H9 (cell line): Measurements from ENCODE around the gene PDCD1. TPM values are rescaled to one million over a fixed set of nuclear protein-coding genes. Genes with fewer than 3 reads are reported as not detected.

Experiments used
- DNase-seq: peaks from one replicate; pipeline ENCODE4 v3.0.0-alpha.2; 2017
- H2AFZ ChIP-seq: one replicate; pipeline ENCODE4 v1.6.1; 2013; ENCODE audit warnings: mild to moderate bottlenecking, low read length, control low read depth, moderate library complexity
- H2AK5ac ChIP-seq: 2 replicates; pipeline ENCODE4 v1.6.1; 2013; ENCODE audit warnings: low read length, control low read depth, mixed read lengths; ENCODE audit not compliant: insufficient read length
- H2BK120ac ChIP-seq: one replicate; pipeline ENCODE4 v1.6.1; 2013; ENCODE audit warnings: low read depth, mild to moderate bottlenecking, low read length, control low read depth, inconsistent platforms; ENCODE audit not compliant: poor library complexity, severe bottlenecking
- H2BK12ac ChIP-seq: 2 replicates; pipeline ENCODE4 v1.6.1; 2013; ENCODE audit warnings: low read length, control low read depth, mixed read lengths, low read depth; ENCODE audit not compliant: insufficient read length
- H2BK15ac ChIP-seq: 2 replicates; pipeline ENCODE4 v1.6.1; 2013; ENCODE audit warnings: low read depth, low read length, control low read depth
- H2BK20ac ChIP-seq: one replicate; pipeline ENCODE4 v1.6.1; 2013; ENCODE audit warnings: low read depth, mild to moderate bottlenecking, low read length, control low read depth, inconsistent platforms; ENCODE audit not compliant: poor library complexity, severe bottlenecking
- H2BK5ac ChIP-seq: 2 replicates; pipeline ENCODE4 v1.6.1; 2013; ENCODE audit warnings: low read length, control low read depth, mixed read lengths; ENCODE audit not compliant: insufficient read length
- H3K14ac ChIP-seq: 2 replicates; pipeline ENCODE4 v1.6.1; 2013; ENCODE audit warnings: low read length, control low read depth; ENCODE audit not compliant: insufficient read depth
- H3K18ac ChIP-seq: 2 replicates; pipeline ENCODE4 v1.6.1; 2013; ENCODE audit warnings: low read depth, mild to moderate bottlenecking, mixed read lengths, low read length, control low read depth; ENCODE audit not compliant: insufficient read length
- H3K23ac ChIP-seq: 2 replicates; pipeline ENCODE4 v1.6.1; 2013; ENCODE audit warnings: low read length, control low read depth, mixed read lengths, low read depth; ENCODE audit not compliant: insufficient read length
- H3K23me2 ChIP-seq: 2 replicates; pipeline ENCODE4 v1.6.1; 2013; ENCODE audit warnings: low read depth, mild to moderate bottlenecking, mixed read lengths, low read length, control low read depth; ENCODE audit not compliant: insufficient read length, poor library complexity, severe bottlenecking
- H3K27ac ChIP-seq: 2 replicates; pipeline ENCODE4 v1.5.1; 2013; ENCODE audit warnings: low read length, control low read depth, mixed read lengths, low read depth; ENCODE audit not compliant: insufficient read length
- H3K27me3 ChIP-seq: 2 replicates; pipeline ENCODE4 v1.6.1; 2013; ENCODE audit warnings: low read length, control low read depth, inconsistent platforms; ENCODE audit not compliant: insufficient read depth
- H3K4ac ChIP-seq: 2 replicates; pipeline ENCODE4 v1.6.1; 2013; ENCODE audit warnings: low read depth, mild to moderate bottlenecking, control low read depth, inconsistent platforms, low read length, moderate library complexity
- H3K4me1 ChIP-seq: 2 replicates; pipeline ENCODE4 v1.6.1; 2013; ENCODE audit warnings: low read length, control low read depth, inconsistent platforms; ENCODE audit not compliant: insufficient read depth
- H3K4me2 ChIP-seq: 2 replicates; pipeline ENCODE4 v1.6.1; 2013; ENCODE audit warnings: low read length, control low read depth, mixed read lengths; ENCODE audit not compliant: insufficient read length, insufficient read depth
- H3K56ac ChIP-seq: 2 replicates; pipeline ENCODE4 v1.6.1; 2013; ENCODE audit warnings: low read depth, mild to moderate bottlenecking, mixed read lengths, low read length, control low read depth; ENCODE audit not compliant: insufficient read length
- H3K79me1 ChIP-seq: 2 replicates; pipeline ENCODE4 v1.6.1; 2013; ENCODE audit warnings: low read depth, mild to moderate bottlenecking, moderate library complexity, low read length, control low read depth, inconsistent platforms; ENCODE audit not compliant: insufficient read depth, poor library complexity, severe bottlenecking
- H3K79me2 ChIP-seq: 2 replicates; pipeline ENCODE4 v1.6.1; 2013; ENCODE audit warnings: low read length, control low read depth, inconsistent platforms; ENCODE audit not compliant: insufficient read depth
- H3K9ac ChIP-seq: 2 replicates; pipeline ENCODE4 v1.6.1; 2013; ENCODE audit warnings: low read length, control low read depth, mixed read lengths; ENCODE audit not compliant: insufficient read length; ENCODE audit errors: extremely low read depth
- H3K9me3 ChIP-seq: one replicate; pipeline ENCODE4 v1.6.1; 2013; ENCODE audit warnings: low read depth, low read length, inconsistent platforms; ENCODE audit not compliant: control insufficient read depth
- H3T11ph ChIP-seq: one replicate; pipeline ENCODE4 v1.6.1; 2013; ENCODE audit warnings: mild to moderate bottlenecking, low read length, control low read depth, inconsistent platforms
- H4K20me1 ChIP-seq: one replicate; pipeline ENCODE4 v1.6.1; 2013; ENCODE audit not compliant: control insufficient read depth, insufficient read length, insufficient read depth
- H4K5ac ChIP-seq: 2 replicates; pipeline ENCODE4 v1.6.1; 2013; ENCODE audit warnings: low read depth, mild to moderate bottlenecking, mixed read lengths, low read length, control low read depth; ENCODE audit not compliant: insufficient read length
- H4K8ac ChIP-seq: replicated peaks from 2 replicates; pipeline ENCODE4 v1.6.1; 2013; ENCODE audit warnings: low read length, control low read depth, mixed read lengths, low read depth; ENCODE audit not compliant: insufficient read length
- H4K91ac ChIP-seq: 2 replicates; pipeline ENCODE4 v1.6.1; 2013; ENCODE audit warnings: low read depth, mild to moderate bottlenecking, moderate library complexity, mixed read lengths, low read length, control low read depth; ENCODE audit not compliant: insufficient read length
- H3K27ac Mint-ChIP-seq, 3 experiments: 2 replicates in 2 of 3; 3 replicates in 1 of 3; pipeline ENCODE4 v1.8.0; 2020 to 2021; ENCODE audit warnings: mixed read lengths in 3 of 3, mild to moderate bottlenecking in 1 of 3, moderate library complexity in 1 of 3
- H3K27me3 Mint-ChIP-seq: 2 replicates; pipeline ENCODE4 v1.8.0; 2021; ENCODE audit warnings: low read depth, mild to moderate bottlenecking, moderate library complexity, mixed read lengths
- H3K36me3 Mint-ChIP-seq, 3 experiments: 2 replicates in 2 of 3; 3 replicates in 1 of 3; pipeline ENCODE4 v1.8.0; 2020 to 2021; ENCODE audit warnings: low read depth in 3 of 3, mixed read lengths in 3 of 3; ENCODE audit not compliant: insufficient read depth in 1 of 3
- H3K4me1 Mint-ChIP-seq, 2 experiments: 2 replicates each; pipeline ENCODE4 v1.8.0; 2020; ENCODE audit warnings: mixed read lengths in 2 of 2
- H3K4me3 Mint-ChIP-seq, 2 experiments: 2 replicates in 1 of 2; 3 replicates in 1 of 2; pipeline ENCODE4 v1.8.0; 2020 to 2021; ENCODE audit warnings: mild to moderate bottlenecking in 2 of 2, mixed read lengths in 2 of 2, moderate library complexity in 1 of 2
- H3K9me3 Mint-ChIP-seq, 2 experiments: 2 replicates in 1 of 2; 3 replicates in 1 of 2; pipeline ENCODE4 v1.8.0; 2020; ENCODE audit warnings: mild to moderate bottlenecking in 2 of 2, mixed read lengths in 2 of 2, moderate library complexity in 1 of 2
- WGBS: extraction: QIAGEN DNeasy Blood & Tissue Kit; methylation state at CpG from one replicate; pipeline ENCODE4 v1.1.7; 2013; ENCODE audit warnings: missing lambda C conversion rate, low lambda C conversion rate, mixed read lengths; ENCODE audit not compliant: insufficient read length; ENCODE audit errors: extremely low coverage; 5-methylcytosine and 5-hydroxymethylcytosine counted together
- total RNA-seq: library from RNA; stranded (reverse); gene quantifications from 2 replicates; pipeline ENCODE4 v1.2.1, GENCODE V29; 2021
- TF ChIP-seq, protein P1 (sequence below): fragments of 200-600 bp; sonication (generic); conservative IDR thresholded peaks from 3 replicates; pipeline ENCODE4 v1.8.0; 2021; ENCODE audit warnings: antibody characterized with exemption, mild to moderate bottlenecking

PDCD1 gene
- total RNA-seq, 1 experiment from 2014 or later: 1.6 TPM

DNA sequence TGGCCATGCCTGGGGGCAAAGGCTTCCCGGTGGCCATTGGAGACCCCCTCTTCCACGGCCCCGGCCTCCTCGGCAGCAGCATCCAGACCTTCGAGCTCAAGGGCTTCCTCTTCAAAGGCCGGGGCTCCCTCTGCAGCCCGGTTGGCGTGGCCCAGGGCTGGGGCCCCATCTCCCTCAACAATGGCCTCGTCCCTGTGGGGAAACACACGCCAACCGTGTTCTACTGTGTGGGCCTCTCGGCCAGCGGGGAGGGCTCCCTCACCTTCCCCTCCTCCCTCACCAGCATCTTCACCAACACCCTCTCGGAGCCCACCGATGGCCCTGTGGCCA, 13.6 kb upstream of the PDCD1 start:
- H3K79me2 ChIP-seq: no peaks in the 10 kb centered on the region
- no peaks in the 10 kb centered on the region for H3K4me1 ChIP-seq
- TF ChIP-seq, protein P1, sequence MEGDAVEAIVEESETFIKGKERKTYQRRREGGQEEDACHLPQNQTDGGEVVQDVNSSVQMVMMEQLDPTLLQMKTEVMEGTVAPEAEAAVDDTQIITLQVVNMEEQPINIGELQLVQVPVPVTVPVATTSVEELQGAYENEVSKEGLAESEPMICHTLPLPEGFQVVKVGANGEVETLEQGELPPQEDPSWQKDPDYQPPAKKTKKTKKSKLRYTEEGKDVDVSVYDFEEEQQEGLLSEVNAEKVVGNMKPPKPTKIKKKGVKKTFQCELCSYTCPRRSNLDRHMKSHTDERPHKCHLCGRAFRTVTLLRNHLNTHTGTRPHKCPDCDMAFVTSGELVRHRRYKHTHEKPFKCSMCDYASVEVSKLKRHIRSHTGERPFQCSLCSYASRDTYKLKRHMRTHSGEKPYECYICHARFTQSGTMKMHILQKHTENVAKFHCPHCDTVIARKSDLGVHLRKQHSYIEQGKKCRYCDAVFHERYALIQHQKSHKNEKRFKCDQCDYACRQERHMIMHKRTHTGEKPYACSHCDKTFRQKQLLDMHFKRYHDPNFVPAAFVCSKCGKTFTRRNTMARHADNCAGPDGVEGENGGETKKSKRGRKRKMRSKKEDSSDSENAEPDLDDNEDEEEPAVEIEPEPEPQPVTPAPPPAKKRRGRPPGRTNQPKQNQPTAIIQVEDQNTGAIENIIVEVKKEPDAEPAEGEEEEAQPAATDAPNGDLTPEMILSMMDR: no peak
- no peaks in the 10 kb centered on the region for H3K23me2 ChIP-seq
- no peak overlapping the region for H2AK5ac ChIP-seq
- no peak overlapping the region for H3K4me2 ChIP-seq
- no CpG with 5 or more reads among the region's 15 CpGs for WGBS
- Mint-ChIP-seq H3K27ac (no peak overlapping the region), H3K27me3 (peaks cover 9% of the 10 kb centered on the region), H3K9me3 (peaks cover 15 to 18% of the 10 kb centered on the region in 2 experiments), H3K4me1 (peaks cover 0 to 6% of the 10 kb centered on the region in 2 experiments; a peak in 2 of 4 replicates), H3K36me3 (peaks cover 0 to 7% (median 4%) of the 10 kb centered on the region in 3 experiments; a peak in 4 of 7 replicates), H3K4me3 (no peak overlapping the region)
- H3K79me1 ChIP-seq: no peaks in the 10 kb centered on the region
- no peak overlapping the region for H4K91ac ChIP-seq
- H2BK5ac ChIP-seq: no peak overlapping the region
- no peak for DNase-seq
- no peak overlapping the region for H2AFZ ChIP-seq
- no peak overlapping the region for H2BK120ac ChIP-seq
- no peak overlapping the region for H4K8ac ChIP-seq
- H3K27ac ChIP-seq: no peak overlapping the region
- H2BK15ac ChIP-seq: no peak overlapping the region
- no peak overlapping the region for H3K9ac ChIP-seq
- no peaks in the 10 kb centered on the region for H4K20me1 ChIP-seq
- H3T11ph ChIP-seq: no peak overlapping the region
- no peak overlapping the region for H3K14ac ChIP-seq
- H3K4ac ChIP-seq: no peak overlapping the region
- no peaks in the 10 kb centered on the region for H3K27me3 ChIP-seq
- H3K56ac ChIP-seq: no peak overlapping the region
- H3K23ac ChIP-seq: no peak overlapping the region
- no peak overlapping the region for H2BK12ac ChIP-seq
- no peak overlapping the region for H3K18ac ChIP-seq
- H4K5ac ChIP-seq: no peak overlapping the region
- no peaks in the 10 kb centered on the region for H3K9me3 ChIP-seq
- no peak overlapping the region for H2BK20ac ChIP-seq
